Ishikawa (cell line): ENCODE data around the gene LPP.

ENCODE experiments used
- CREB1 ChIP-seq: IDR thresholded peaks from 2 replicates; pipeline ENCODE4 v1.6.1; 2012; ENCODE audit warnings: low read depth
- TF ChIP-seq, protein P1 (sequence below): IDR thresholded peaks from 2 replicates; pipeline ENCODE4 v1.6.1; 2012
- TF ChIP-seq, protein P2 (sequence below): IDR thresholded peaks from 2 replicates; pipeline ENCODE4 v1.6.1; 2012

DNA sequence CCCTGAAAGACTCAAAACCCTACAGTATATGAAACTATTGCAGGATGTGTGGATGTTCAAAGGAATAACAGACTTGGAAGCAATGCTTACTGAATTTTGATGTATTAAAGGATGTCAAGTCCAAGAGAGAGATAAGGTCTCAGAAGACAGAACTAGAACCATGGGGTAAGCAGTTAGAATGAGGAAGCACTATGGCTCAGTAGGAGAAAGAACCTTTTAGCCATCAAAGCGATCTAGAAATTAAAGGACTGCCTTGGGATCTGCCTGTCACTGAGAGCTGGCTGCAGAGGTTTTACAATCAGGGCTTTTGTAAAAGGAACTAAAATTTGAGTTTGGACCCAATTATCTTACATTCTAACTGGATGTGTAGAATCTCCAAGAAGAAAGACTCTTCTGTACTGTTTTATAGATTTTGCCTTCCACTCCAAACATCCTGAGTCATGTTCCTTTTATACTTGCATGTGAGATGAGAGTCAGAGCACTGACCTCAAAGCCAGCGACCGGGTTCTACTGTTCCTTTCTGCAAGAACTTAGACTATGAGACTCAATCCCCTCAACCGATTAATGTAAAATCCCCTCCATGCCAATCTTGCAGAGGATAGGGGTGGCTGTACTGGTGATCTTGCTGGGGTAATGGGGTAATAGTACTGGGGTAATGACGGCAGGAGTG lies 605.5 kb downstream of the LPP start:
- TF ChIP-seq CREB1, result no peak
- TF ChIP-seq, protein P1, sequence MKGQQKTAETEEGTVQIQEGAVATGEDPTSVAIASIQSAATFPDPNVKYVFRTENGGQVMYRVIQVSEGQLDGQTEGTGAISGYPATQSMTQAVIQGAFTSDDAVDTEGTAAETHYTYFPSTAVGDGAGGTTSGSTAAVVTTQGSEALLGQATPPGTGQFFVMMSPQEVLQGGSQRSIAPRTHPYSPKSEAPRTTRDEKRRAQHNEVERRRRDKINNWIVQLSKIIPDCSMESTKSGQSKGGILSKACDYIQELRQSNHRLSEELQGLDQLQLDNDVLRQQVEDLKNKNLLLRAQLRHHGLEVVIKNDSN, result no peak
- TF ChIP-seq, protein P2, sequence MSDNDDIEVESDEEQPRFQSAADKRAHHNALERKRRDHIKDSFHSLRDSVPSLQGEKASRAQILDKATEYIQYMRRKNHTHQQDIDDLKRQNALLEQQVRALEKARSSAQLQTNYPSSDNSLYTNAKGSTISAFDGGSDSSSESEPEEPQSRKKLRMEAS, result no peak
